ENCODE measurements around the gene STX17. TPM values are rescaled to one million over a fixed set of nuclear protein-coding genes. Genes with fewer than 3 reads are reported as not detected.
A peak's percentile ranks its signal among the peaks of the same experiment; 100 is the strongest.
"Not testable (repeated sequence)": the region's sequence is repeated elsewhere in the genome, so short reads cannot be mapped to it uniquely, and the experiment has no call there.

STX17 gene
- 42.1 TPM for total RNA-seq

DNA sequence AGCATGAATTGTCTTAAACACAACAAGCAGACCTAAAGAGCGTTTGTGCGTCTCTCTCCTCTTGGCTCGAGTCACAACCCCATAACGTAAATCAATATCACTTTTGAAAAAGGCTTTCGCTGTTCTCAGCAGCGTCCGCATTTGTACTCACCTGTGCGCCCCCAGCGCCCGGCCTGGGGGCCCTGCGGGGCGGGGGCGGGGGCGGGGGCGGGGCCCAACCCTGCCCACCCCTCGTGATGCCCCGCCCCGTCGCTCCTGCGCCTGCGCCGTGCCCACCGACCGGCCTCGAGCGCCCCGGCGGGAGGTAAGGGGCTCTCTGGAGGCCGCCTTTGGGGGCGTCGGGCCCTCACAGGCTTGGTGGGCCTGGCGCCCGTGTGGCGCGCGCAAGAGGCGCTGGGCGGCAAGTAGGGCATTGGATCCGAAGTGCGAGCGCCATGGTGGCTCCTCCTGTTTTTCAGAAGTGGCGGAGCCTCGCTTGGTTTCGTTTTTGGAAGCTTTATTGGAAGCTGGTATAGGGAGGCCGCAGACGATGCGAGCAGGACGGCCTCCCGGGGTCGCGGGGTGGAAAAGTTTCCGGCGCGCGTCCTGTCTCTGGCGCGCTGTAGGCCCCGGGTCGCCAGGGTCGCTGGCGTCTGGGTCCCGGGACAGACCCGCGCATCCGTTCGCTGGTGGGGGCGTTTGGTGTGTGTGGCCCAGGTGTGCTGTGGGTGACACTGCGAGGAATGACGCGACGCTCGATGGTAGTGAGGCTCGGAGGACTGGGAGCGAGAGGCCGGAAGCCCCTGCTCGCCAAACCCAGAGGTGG is at the start of gene STX17:
Gene STX17, plus strand, starts transcription at position 252 of the 805 bp plus-strand sequence. CDS start 8,586 bp downstream, outside the sequence.
- intact Hi-C loops (cut with DNase I): no loop called here
- peak; percentile 87 for DNase-seq (ENCODE audit: low spot score)
- peak; percentile 96 for ATAC-seq

DNA sequence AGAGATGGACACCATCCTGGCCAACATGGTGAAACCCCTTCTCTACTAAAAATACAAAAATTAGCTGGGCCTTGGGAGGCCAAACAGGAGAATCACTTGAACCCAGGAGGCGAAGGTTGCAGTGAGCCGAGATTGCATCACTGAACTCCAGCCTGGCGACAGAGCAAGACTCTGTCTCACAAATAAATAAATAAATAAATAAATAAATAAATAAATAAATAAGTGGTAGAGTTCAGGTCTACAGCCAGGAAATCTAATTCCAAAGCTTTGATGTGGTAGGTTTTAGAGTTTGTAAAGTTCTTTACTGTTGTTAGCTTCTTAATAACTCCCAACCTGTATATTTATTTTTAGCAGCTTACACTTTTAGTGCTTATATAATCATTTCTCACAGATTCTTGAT is 48.9 kb upstream of the STX17 start:
- ATAC-seq; intact Hi-C loops (cut with DNase I); DNase-seq (ENCODE audit: low spot score): not testable (repeated sequence)

DNA sequence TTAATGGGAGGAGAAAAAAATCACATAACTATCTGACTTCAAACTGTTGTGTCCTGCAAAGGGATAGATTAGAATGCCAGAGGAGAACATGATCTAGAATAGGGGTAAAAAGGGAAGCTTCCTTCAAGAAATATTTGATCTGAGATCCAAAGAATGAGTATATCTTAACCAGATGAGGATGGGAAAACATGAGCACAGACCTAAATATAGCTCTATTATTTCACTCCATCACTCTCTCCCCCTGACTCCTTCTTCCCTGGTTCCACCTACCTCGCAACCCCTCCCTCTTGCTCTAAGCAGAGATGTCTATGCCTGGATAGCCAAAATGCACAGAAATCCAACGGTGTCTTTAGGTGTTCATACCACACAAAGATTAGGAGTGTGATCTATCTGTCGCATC is 48.4 kb upstream of the STX17 start:
- DNase-seq (ENCODE audit: low spot score) (no peak), ATAC-seq (no peak)
- intact Hi-C loops (cut with DNase I): no loop called here

DNA sequence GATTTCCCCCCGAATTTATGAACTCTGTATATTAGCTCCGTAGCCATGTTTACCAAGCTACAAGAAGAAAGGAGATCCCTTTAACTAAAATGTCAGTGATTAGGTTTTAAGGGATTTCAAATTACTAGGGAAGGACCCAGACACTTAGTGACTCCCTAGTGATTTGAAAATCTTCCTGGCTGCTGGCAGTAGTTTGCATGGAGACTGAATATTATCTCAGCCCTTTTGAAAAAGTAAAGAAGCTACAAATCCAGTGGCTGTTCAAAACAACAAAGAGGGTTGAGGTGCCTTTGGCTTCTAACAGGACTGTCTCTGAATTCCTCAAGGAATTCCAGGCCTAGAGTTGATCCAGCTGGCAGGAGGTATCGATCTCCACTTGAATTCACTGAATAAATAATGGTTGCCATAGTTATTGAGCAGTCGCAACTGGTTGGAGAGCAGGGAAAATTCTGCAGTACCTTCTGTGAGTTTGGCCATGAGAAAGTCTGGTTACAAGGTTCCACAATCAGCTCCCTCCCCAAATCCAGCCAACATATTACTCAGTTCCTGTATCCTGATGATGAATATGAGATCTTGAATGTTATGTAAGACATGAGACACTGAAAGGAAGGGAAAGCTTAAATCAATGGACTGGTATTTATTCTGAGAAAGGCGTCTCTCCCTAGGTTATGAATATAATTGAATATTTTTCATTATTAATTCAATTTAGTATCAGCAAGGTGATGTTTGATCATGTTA is 47.0 kb upstream of the STX17 start:
- DNase-seq (ENCODE audit: low spot score) (no peak), ATAC-seq (no peak)
- intact Hi-C loops (cut with DNase I): no loop called here

DNA sequence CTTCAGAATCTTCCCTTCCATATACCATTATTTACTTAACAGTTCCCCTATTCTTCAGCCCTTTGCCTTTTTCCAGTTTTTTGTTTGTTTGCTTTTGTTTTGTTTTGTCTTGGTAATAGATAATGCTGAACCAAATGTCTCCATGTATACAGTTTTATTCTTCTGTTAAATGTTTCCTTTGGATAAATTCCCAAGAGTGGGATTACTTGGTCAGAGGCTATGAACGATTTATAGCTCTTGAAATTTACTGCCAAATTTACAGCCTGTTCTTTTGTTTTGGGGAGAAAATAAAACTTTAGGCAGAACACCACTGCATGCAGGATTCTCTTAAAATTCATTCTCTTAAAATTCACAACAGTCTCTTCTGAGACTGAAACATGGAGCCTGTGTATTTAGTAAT is 46.2 kb upstream of the STX17 start:
- ATAC-seq (no peak), DNase-seq (ENCODE audit: low spot score) (no peak)
- intact Hi-C loops (cut with DNase I): no loop called here

DNA sequence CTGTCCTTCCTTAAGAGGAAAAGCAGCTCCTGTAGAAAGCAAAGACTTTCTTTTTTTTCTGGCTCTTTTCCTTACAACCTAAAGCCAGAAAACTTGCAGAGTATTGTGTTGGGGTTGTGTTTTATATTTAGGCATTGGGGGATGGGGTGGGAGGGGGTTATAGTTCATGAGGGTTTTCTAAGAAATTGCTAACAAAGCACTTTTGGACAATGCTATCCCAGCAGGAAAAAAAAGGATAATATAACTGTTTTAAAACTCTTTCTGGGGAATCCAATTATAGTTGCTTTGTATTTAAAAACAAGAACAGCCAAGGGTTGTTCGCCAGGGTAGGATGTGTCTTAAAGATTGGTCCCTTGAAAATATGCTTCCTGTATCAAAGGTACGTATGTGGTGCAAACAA is 42.5 kb upstream of the STX17 start:
- intact Hi-C loops (cut with DNase I): no loop called here
- DNase-seq (ENCODE audit: low spot score): no peak
- no peak for ATAC-seq

DNA sequence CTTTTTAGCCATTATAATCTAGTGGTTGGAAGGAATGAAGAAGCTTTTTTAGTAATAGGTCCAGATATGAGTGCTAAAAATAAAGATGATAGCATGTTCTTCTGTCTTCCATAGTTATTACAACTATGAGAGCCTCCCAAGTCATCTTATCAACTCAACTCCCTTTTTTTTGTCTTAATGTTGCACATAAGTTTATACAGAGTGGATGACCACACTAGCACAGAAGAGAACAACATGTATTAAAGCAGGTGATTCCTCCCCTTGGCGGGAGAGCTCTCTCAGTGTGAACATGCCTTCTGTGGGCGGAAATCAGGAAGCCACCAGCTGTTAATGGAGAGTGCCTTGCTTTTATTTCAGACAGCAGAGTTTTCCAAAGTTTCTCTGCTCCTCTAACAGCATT is 40.1 kb upstream of the STX17 start:
- DNase-seq (ENCODE audit: low spot score) (no peak), ATAC-seq (no peak)
- intact Hi-C loops (cut with DNase I): no loop called here

DNA sequence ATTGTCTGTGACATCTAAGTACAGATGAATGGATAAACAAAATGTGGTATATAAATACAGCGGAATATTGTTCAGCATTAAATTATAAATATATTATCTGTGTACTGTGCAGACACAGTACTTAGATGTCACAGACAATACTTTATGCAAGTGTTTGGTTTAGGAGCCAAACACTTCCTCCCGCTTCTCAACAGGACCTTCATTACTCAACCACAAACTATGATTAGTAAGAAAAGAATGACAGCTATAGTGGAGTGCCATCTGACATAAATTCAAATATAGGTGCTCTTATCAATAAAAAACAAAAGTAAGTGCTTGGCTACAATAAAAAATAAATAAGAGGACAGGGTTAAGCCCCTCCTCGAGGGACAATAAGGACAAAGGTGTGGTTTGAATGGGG is 38.9 kb upstream of the STX17 start:
- ATAC-seq: no peak
- no peak for DNase-seq (ENCODE audit: low spot score)
- intact Hi-C loops (cut with DNase I): no loop called here

DNA sequence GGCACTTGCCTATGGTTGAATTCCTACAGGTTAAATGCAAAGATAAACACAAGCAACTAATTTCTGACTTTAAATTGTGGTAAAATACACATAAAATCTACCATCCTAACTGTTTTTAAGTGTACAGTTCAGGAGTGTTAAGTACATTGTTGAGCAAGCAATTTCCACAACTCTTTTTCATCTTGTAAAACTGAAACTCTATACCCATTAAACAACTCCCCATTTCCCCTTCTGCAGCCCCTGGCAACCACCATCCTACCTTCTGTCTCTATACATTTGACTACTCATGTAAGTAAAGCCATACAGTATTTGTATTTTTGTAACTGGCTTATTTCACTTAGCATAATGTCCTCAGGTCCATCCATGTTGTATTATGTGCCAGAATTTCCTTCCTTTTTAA is 38.5 kb upstream of the STX17 start:
- DNase-seq (ENCODE audit: low spot score): no peak
- no peak for ATAC-seq
- intact Hi-C loops (cut with DNase I): no loop called here

DNA sequence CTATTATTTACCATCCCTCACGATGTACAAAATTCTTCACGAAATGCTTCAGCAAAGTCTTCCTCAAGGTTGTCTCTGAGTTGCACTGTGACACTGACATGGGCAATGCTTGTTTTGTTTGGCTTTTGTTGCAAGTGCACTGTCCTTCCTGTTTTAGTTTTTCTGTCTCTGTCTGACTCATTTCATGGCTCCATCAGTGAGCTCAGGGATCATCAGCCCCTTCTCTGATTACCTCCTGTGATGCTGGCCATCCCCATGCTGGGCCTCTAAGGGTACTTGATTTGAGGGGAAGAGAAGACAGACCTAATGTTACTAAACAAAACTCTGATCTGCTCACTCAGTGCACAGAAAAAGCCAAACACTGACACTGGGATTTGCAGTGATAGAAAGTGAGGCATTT is 37.6 kb upstream of the STX17 start:
- intact Hi-C loops (cut with DNase I): no loop called here
- DNase-seq (ENCODE audit: low spot score) (no peak), ATAC-seq (no peak)

DNA sequence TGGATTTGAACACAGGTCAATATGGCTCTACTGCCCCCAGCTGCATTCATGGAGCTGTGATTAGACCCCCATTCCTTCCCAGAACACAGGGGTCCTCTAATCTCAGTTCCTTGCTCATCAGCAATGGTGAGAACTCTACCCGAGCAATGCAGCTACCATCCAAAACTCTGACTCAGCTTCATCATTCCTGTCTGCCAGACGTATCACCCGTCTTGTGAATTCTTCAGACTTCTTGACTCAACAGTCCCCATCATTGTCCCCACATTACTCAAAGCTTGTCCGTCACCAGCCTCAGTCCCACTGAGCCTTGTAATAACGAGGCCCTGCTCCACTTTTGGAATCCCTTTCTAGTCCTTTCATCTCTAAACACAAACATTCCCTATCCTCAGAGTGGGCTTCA is 36.3 kb upstream of the STX17 start:
- no peak for ATAC-seq
- intact Hi-C loops (cut with DNase I): no loop called here
- DNase-seq (ENCODE audit: low spot score): no peak

DNA sequence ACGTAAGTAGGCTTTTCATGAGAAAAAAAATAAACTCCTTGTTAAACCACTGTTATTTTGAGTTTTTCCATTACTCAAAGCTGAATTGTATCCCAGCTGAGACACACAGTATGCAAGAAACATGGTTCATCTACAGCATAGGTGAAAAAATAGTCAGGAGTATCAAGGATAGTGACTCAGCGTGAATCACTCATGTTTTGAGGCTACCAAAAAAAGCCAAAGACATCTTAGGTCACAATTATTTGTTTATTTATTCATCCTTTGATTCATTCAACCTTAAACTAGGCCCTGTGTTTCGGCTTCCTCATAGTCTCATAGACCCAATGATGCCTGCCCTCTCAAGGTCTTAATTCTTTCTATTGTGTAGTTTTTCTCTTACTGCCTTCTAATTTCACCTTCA is 32.9 kb upstream of the STX17 start:
- intact Hi-C loops (cut with DNase I): no loop called here
- DNase-seq (ENCODE audit: low spot score): no peak
- no peak for ATAC-seq

DNA sequence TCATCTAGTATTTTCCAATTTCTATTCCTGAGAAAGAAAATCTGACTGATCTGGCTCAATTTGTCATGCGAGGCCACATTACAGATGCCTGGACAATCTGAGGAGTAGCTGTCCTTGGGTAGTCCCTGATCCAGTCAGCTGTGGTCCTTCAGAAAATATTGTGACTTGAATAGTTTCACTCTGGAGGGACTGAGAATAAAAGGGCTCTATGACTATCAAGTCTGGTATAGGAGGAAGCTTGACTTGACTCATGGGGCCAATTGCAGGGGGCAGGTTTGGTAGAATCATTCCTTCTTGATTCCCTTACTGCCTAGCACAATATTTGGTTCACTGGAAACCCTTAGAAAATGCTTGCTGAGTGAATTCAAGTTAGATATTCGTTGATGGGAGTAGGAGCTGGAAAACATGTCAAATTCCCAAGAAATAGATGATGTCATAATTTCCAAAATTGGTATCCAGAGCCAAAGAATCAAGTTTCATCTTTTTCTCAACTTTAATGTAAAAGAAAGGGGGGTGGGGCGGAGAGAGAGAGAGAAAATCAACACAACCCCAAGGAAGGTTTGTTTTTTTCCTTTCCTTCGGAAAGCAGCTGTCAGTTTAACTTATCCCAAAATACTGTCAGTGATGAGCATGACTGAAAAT is 32.4 kb upstream of the STX17 start:
- intact Hi-C loops (cut with DNase I): no loop called here
- no peak for DNase-seq (ENCODE audit: low spot score)
- no peak for ATAC-seq

DNA sequence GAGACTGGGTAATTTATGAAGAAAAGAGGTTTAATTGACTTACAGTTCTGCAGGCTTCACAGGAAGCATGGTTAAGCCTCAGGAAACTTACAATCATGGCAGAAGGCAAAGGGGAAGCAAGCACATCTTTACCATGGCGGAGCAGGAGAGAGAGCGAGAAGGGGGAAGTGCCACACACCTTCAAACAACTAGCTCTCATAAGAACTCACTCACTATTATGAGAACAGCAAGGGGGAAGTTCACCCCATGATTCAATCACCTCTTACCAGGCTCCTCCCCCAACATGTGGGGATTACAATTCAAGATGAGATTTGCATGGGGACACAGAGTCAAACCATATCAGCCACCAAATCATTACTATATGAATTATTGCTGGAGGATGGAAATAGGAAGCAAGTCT is 30.3 kb upstream of the STX17 start:
- ATAC-seq (no peak), DNase-seq (ENCODE audit: low spot score) (no peak)
- intact Hi-C loops (cut with DNase I): no loop called here

DNA sequence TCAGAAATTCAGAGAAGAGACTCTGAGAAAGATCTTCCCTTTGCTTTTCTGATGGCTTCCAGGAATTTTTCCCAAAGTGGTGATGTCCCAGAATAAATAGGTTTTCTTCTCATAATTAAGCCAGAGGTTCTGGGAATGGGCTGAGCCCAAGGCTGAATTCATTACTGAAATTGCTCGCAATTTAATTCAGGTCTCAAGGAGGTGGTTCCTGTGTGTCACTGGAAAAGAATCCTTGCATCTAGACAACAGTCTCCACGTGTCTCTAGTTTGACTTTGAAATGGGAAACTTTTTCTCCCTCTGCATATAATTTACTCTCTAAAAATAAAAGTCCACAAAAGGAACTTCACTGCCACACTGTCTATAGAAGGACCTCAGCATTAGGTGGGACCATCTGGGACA is 27.8 kb upstream of the STX17 start:
- DNase-seq (ENCODE audit: low spot score) (no peak), ATAC-seq (no peak)
- intact Hi-C loops (cut with DNase I): no loop called here

DNA sequence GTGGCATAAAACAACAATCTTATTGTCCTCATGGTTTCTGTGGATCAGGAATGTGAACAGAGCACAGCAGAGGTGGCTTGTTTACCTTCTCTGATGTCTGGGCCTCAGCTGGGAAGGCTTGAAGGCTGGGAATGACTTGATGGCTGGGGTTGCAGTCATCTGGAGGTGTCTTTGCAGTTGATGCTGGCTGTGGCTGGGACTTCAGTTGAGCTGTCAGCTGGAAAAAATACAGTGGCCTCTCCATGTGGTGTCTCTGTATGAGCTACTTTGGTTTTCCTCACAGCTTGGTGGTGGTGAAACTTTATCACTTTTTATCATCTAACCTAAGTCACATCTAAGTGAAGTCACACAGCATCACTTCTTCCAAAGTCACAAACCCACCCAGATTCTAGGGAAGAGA is 24.7 kb upstream of the STX17 start:
- intact Hi-C loops (cut with DNase I): no loop called here
- no peak for ATAC-seq
- no peak for DNase-seq (ENCODE audit: low spot score)

DNA sequence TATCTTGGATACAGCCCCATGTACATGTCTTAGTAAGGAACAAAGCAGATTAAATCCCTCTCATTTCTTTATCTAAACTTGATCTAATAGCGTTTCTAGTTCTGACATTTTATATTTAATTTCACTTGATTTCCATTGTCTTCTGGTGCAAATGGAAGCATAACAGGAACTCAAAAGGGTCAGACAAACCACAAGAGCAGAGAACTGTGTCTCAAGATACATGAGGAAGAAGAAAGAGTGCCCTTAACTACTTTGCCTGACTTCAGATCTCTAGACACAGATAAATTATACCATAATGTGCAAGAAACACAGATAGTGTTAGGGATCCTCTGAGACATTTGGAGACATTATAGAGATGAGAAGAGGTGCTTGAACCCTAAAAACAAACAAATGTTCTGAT is 20.7 kb upstream of the STX17 start:
- ATAC-seq: no peak
- no peak for DNase-seq (ENCODE audit: low spot score)
- intact Hi-C loops (cut with DNase I): no loop called here

DNA sequence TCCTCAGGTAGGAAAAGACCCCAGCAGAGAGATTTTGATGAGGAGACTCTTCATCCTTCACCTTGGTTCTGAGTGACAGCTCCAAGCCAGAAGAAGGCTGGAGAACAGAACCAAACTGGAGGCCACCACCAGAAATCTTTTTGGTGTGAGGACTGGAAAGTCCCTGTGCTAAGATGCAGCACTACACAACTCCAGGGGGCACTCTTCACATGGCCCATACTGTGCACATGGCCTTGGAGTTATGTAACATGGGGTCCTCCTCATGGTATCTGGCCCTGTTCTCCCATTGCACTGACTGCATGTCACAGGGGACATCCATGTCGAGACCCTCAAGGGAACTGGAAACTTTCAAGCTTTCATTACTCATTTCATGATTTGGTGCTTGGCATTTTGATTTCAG is 17.3 kb upstream of the STX17 start:
- ATAC-seq: no peak
- no peak for DNase-seq (ENCODE audit: low spot score)
- intact Hi-C loops (cut with DNase I): no loop called here

DNA sequence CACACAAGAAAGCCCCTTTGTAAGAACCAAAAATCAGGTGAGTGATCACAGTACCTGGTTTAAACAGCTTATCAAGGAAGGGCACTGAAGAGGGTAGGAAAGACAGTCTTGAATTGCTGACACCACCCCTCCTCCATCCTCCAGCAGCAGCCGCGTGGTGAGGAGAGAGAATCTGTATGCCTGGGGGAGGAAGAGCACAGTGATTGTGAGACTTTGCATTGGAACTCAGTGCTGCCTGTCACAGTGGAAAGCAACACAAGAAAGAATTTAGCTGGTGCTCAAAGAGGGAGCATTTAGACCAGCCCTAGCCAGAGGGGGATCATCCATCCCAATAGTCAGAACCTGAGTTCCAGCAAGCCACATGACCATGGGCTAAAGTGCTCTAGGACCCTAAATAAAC is 11.6 kb upstream of the STX17 start:
- no peak for DNase-seq (ENCODE audit: low spot score)
- ATAC-seq: no peak
- intact Hi-C loops (cut with DNase I): no loop called here

DNA sequence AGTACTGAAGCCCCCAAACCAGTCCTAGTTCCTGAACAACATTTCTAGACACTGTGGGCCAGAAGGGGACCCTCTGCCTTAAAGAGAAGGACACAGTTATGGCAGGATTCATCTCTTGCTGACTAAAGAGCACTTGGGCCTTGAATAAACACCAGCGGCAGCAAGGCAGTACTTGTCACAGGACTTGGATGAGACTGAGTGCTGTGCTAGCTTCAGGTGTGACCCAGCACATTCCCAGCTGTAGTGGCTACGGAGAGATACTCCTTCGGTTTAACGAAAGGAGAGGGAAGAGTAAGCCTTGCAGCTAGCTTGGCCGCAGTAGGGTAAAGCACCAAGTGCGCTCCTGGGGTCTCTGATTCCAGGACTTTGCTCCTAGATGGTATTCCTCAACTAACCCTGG is 10.9 kb upstream of the STX17 start:
- DNase-seq (ENCODE audit: low spot score): no peak
- intact Hi-C loops (cut with DNase I): no loop called here
- no peak for ATAC-seq

Data from sciatic nerve (tissue), 2 donors.